ENCODE data around the gene MACROD2.

Gene MACROD2

GRCh38 chr20:15542655-15543054 is 1547.3 kb downstream of the MACROD2 start:
- DNase-seq (ENCODE audit: extremely low spot score): no peak
- CTCF ChIA-PET: no interaction called here
- TF ChIP-seq, protein P1, sequence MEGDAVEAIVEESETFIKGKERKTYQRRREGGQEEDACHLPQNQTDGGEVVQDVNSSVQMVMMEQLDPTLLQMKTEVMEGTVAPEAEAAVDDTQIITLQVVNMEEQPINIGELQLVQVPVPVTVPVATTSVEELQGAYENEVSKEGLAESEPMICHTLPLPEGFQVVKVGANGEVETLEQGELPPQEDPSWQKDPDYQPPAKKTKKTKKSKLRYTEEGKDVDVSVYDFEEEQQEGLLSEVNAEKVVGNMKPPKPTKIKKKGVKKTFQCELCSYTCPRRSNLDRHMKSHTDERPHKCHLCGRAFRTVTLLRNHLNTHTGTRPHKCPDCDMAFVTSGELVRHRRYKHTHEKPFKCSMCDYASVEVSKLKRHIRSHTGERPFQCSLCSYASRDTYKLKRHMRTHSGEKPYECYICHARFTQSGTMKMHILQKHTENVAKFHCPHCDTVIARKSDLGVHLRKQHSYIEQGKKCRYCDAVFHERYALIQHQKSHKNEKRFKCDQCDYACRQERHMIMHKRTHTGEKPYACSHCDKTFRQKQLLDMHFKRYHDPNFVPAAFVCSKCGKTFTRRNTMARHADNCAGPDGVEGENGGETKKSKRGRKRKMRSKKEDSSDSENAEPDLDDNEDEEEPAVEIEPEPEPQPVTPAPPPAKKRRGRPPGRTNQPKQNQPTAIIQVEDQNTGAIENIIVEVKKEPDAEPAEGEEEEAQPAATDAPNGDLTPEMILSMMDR (IDR thresholded peaks at IDR 0.05; ENCODE audit: control extremely low read depth, extremely low read depth, low read depth, missing control alignments): no peak
- POLR2A ChIA-PET: no interaction called here

DNA sequence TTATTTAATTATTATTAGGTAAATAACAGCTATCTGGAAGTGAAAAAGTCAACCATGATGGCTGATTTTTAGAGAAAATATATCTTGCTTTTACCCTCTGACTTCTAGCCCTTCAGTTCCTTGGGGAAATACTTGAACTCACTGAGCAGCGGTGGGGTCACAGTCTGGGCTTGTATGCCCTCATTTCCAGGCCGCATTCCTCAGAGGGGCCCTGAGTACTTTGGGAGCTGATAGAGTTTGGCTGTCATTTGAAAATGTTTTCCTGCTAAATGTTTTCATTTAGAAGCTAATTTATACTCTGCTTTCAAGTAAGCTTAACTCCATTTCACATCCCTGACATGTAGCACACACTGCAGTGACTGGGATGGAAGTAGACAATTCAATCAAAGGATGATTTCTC is 1549.4 kb downstream of the MACROD2 start:
- DNase-seq (ENCODE audit: extremely low spot score): no peak
- TF ChIP-seq, protein P1 (IDR thresholded peaks at IDR 0.05; ENCODE audit: control extremely low read depth, extremely low read depth, low read depth, missing control alignments): no peak
- CTCF ChIA-PET: no interaction called here
- POLR2A ChIA-PET: no interaction called here

GRCh38 chr20:15546525-15547023 is 1551.3 kb downstream of the MACROD2 start:
- CTCF ChIA-PET: interaction anchor here (0.9 to 1.6 kb wide), 2 partner anchors 8 to 14 kb away, joined by 3 read pairs; no protein-coding TSS in a partner anchor
- DNase-seq (ENCODE audit: extremely low spot score): no peak
- TF ChIP-seq, protein P1 (IDR thresholded peaks at IDR 0.05; ENCODE audit: control extremely low read depth, extremely low read depth, low read depth, missing control alignments): no peak
- POLR2A ChIA-PET: no interaction called here

DNA sequence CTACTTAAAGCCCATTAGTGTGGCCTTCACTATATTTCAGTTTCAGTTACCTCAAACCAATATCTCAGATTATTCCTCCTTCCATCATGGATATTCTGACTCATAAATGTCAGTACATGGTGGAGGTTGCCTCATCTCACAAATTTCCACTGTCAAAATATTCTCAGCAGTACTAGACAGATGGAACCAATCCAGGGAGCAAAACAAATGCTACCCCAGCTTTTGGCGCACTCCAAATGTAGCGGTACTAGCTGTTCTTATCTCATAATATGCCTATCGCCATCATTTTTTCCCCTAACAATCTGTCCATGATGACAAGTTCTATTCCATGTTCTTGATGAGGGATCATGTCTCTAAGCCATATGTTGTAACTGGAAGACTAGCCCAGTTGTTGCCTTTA is 1551.8 kb downstream of the MACROD2 start:
- TF ChIP-seq, protein P1 (IDR thresholded peaks at IDR 0.05; ENCODE audit: control extremely low read depth, extremely low read depth, low read depth, missing control alignments): no peak
- POLR2A ChIA-PET: no interaction called here
- DNase-seq (ENCODE audit: extremely low spot score): no peak
- CTCF ChIA-PET: interaction anchor here (1.6 kb wide), 1 partner anchor 15 kb away, joined by 3 read pairs; no protein-coding TSS in a partner anchor

DNA sequence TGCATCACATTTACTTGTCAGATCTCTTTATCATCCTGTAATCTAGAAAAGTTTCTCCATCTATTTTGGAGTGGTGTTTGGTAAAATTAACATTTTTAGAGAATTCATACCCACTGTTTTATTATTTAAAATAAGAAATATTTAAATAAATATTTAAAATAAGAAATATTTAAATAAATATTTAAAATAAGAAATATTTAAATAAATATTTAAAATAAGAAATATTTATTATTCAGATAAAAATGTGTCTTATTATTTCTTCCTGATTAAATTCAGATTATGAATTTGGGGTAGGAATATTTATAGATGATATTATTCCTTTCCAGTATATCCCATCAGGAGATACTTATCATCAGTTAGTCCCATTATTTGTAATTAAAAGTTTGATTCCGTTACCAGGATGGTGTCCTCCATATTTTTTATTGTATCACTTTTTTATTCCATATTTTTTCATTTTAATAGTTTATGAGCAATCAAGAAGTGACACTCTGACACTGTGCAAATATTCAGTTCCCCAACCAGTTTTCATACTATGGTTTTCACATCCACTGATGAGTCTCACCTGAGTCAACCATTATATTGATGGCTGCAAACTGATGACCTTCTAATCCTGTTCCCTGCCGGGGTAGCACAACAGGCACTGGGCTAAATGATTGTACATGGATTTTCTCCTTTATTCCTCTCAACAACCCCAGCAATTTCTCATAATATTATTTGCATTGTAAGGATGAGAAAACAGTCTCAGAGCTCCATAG is 1555.0 kb downstream of the MACROD2 start:
- no peak for DNase-seq (ENCODE audit: extremely low spot score)
- TF ChIP-seq, protein P1 (IDR thresholded peaks at IDR 0.05; ENCODE audit: control extremely low read depth, extremely low read depth, low read depth, missing control alignments): no peak
- POLR2A ChIA-PET: no interaction called here
- CTCF ChIA-PET: no interaction called here

- DNase-seq (ENCODE audit: extremely low spot score): no peak
- TF ChIP-seq, protein P1 (IDR thresholded peaks at IDR 0.05; ENCODE audit: control extremely low read depth, extremely low read depth, low read depth, missing control alignments): no peak
- ChIA-PET POLR2A (no interaction called here), CTCF (interaction anchor here (1.4 kb wide), 1 partner anchor 19 kb away, joined by 3 read pairs; no protein-coding TSS in a partner anchor)
These were observed 1560.6 kb downstream of the MACROD2 start for GRCh38 chr20:15555913-15556312.
